Measurements from ENCODE around the gene ST3GAL2.

Gene ST3GAL2

GRCh38 chr16:70478912-70479341, 40.0 kb upstream of the ST3GAL2 start:
- Histone ChIP-seq H3K9ac (ENCODE audit: low read length) (no peak overlapping the region), H3K79me2 (ENCODE audit: insufficient read depth, low read length) (no peaks in the 10 kb centered on the region), H3K9me2 (replicated peaks; ENCODE audit: insufficient read depth, low read length) (no peaks in the 10 kb centered on the region), H2AFZ (ENCODE audit: low read depth, low read length, severe bottlenecking) (no peak overlapping the region), H3F3A (ENCODE audit: insufficient read depth) (no peaks in the 10 kb centered on the region), H3K27ac (ENCODE audit: low read depth, low read length) (no peak overlapping the region), H4K20me1 (ENCODE audit: low read depth, low read length) (no peaks in the 10 kb centered on the region), H3K36me3 (ENCODE audit: low read length) (no peaks in the 10 kb centered on the region), H3K9me3 (ENCODE audit: insufficient read depth, low read length) (no peaks in the 10 kb centered on the region), H3K4me3 (ENCODE audit: insufficient read depth, low read length, poor library complexity, severe bottlenecking) (no peak overlapping the region), H3K4me2 (ENCODE audit: low read depth, low read length, poor library complexity, severe bottlenecking) (no peak overlapping the region), H3K27me3 (ENCODE audit: low read length) (no peaks in the 10 kb centered on the region)
- TF ChIP-seq EZH2phosphoT487 (conservative IDR thresholded peaks at IDR 0.05; ENCODE audit: low read length): no peak

GRCh38 chr16:70478169-70478568, 39.3 kb upstream of the ST3GAL2 start:
- Histone ChIP-seq H3K9me3 (ENCODE audit: insufficient read depth, low read length) (no peaks in the 10 kb centered on the region), H3K79me2 (ENCODE audit: insufficient read depth, low read length) (no peaks in the 10 kb centered on the region), H3K4me2 (ENCODE audit: low read depth, low read length, poor library complexity, severe bottlenecking) (no peak overlapping the region), H3K27ac (ENCODE audit: low read depth, low read length) (no peak overlapping the region), H3K9me2 (replicated peaks; ENCODE audit: insufficient read depth, low read length) (no peaks in the 10 kb centered on the region), H3K4me3 (ENCODE audit: insufficient read depth, low read length, poor library complexity, severe bottlenecking) (no peak overlapping the region), H3K36me3 (ENCODE audit: low read length) (no peaks in the 10 kb centered on the region), H3K9ac (ENCODE audit: low read length) (no peak overlapping the region), H3K27me3 (ENCODE audit: low read length) (no peaks in the 10 kb centered on the region), H3F3A (ENCODE audit: insufficient read depth) (no peaks in the 10 kb centered on the region), H2AFZ (ENCODE audit: low read depth, low read length, severe bottlenecking) (no peak overlapping the region), H4K20me1 (ENCODE audit: low read depth, low read length) (no peaks in the 10 kb centered on the region)
- TF ChIP-seq EZH2phosphoT487 (conservative IDR thresholded peaks at IDR 0.05; ENCODE audit: low read length): no peak
- no peak for TF ChIP-seq CTCF (IDR thresholded peaks at IDR 0.05; ENCODE audit: insufficient read depth, low read length, poor library complexity, severe bottlenecking)

GRCh38 chr16:70476272-70477020, 37.5 kb upstream of the ST3GAL2 start:
- no peaks in the 10 kb centered on the region for H3K36me3 ChIP-seq (ENCODE audit: low read length)
- no peaks in the 10 kb centered on the region for H3K27me3 ChIP-seq (ENCODE audit: low read length)
- H3K79me2 ChIP-seq (ENCODE audit: insufficient read depth, low read length): no peaks in the 10 kb centered on the region
- no peak for TF ChIP-seq CTCF (IDR thresholded peaks at IDR 0.05; ENCODE audit: insufficient read depth, low read length, poor library complexity, severe bottlenecking)
- TF ChIP-seq EZH2phosphoT487 (conservative IDR thresholded peaks at IDR 0.05; ENCODE audit: low read length): no peak
- no peaks in the 10 kb centered on the region for H4K20me1 ChIP-seq (ENCODE audit: low read depth, low read length)
- no peak overlapping the region for H3K4me2 ChIP-seq (ENCODE audit: low read depth, low read length, poor library complexity, severe bottlenecking)
- no peak overlapping the region for H3K9ac ChIP-seq (ENCODE audit: low read length)
- no peaks in the 10 kb centered on the region for H3F3A ChIP-seq (ENCODE audit: insufficient read depth)
- no peak overlapping the region for H2AFZ ChIP-seq (ENCODE audit: low read depth, low read length, severe bottlenecking)
- H3K27ac ChIP-seq (ENCODE audit: low read depth, low read length): no peak overlapping the region
- no peaks in the 10 kb centered on the region for H3K9me3 ChIP-seq (ENCODE audit: insufficient read depth, low read length)
- no peak overlapping the region for H3K4me3 ChIP-seq (ENCODE audit: insufficient read depth, low read length, poor library complexity, severe bottlenecking)
- H3K9me2 ChIP-seq (replicated peaks; ENCODE audit: insufficient read depth, low read length): no peaks in the 10 kb centered on the region
